Activated T-cell treated with anti-CD3 and anti-CD28 coated beads, Interleukin-2, amount 50 U/mL, for 72 hours (primary cell): ENCODE measurements around the gene FAM13A. TPM values are rescaled to one million over a fixed set of nuclear protein-coding genes. Genes with fewer than 3 reads are reported as not detected.
A peak's percentile ranks its signal among the peaks of the same experiment; 100 is the strongest.

Experiments used
- ATAC-seq, 2 donors: fragments of 150-1000 bp; cut with Tn5 transposase; replicated peaks in 1 of 2; 2 replicates each; pipeline ENCODE4 v1.10.0; 2021; ENCODE audit warnings: moderate library complexity in 2 of 2, mild to moderate bottlenecking in 1 of 2
- DNase-seq, 2 donors: peaks; one replicate each; pipeline ENCODE4 v3.0.0; 2021 to 2022; ENCODE audit warnings: mixed read lengths in 1 of 2
- H3K27ac Mint-ChIP-seq: one replicate; pipeline ENCODE4 v1.8.0; 2022; ENCODE audit warnings: mild to moderate bottlenecking, moderate library complexity, mixed read lengths
- H3K27me3 Mint-ChIP-seq: one replicate; pipeline ENCODE4 v1.8.0; 2022; ENCODE audit warnings: low read depth, mixed read lengths
- H3K36me3 Mint-ChIP-seq, 2 donors: one replicate each; pipeline ENCODE4 v1.8.0; 2022; ENCODE audit warnings: mixed read lengths in 2 of 2, mild to moderate bottlenecking in 1 of 2; ENCODE audit not compliant: insufficient read depth in 2 of 2
- H3K4me1 Mint-ChIP-seq: one replicate; pipeline ENCODE4 v1.8.0; 2022; ENCODE audit warnings: low read depth, mixed read lengths
- H3K4me3 Mint-ChIP-seq, 2 donors: one replicate each; pipeline ENCODE4 v1.8.0; 2022; ENCODE audit warnings: mild to moderate bottlenecking in 2 of 2, mixed read lengths in 2 of 2, moderate library complexity in 2 of 2
- H3K9me3 Mint-ChIP-seq, 2 donors: one replicate each; pipeline ENCODE4 v1.8.0; 2022; ENCODE audit warnings: mixed read lengths in 2 of 2
- total RNA-seq, 2 donors: library from RNA; stranded (reverse); gene quantifications; one replicate each; pipeline ENCODE4 v1.2.3, GENCODE V29; 2022

Gene FAM13A
- total RNA-seq, 2 donors from 2014 or later, result 4.4 to 5.9 TPM

- ATAC-seq (no peak), DNase-seq (no peak)
- Mint-ChIP-seq H3K9me3 (no peaks in the 10 kb centered on the region), H3K4me1 (no peaks in the 10 kb centered on the region), H3K27ac (no peak overlapping the region), H3K36me3 (no peaks in the 10 kb centered on the region), H3K27me3 (no peaks in the 10 kb centered on the region), H3K4me3 (no peak overlapping the region)
Measured at GRCh38 chr4:88982757-88983156, 74.2 kb downstream of the FAM13A start.

GRCh38 chr4:88981993-88982392 lies 75.0 kb downstream of the FAM13A start:
- Mint-ChIP-seq H3K4me1 (no peaks in the 10 kb centered on the region), H3K27ac (no peak overlapping the region), H3K9me3 (no peaks in the 10 kb centered on the region), H3K36me3 (no peaks in the 10 kb centered on the region), H3K4me3 (no peak overlapping the region), H3K27me3 (no peaks in the 10 kb centered on the region)
- ATAC-seq (no peak), DNase-seq (no peak)

GRCh38 chr4:88981556-88981955 lies 75.4 kb downstream of the FAM13A start:
- no peaks in the 10 kb centered on the region for H3K9me3 Mint-ChIP-seq
- ATAC-seq (no peak), DNase-seq (no peak)
- H3K36me3 Mint-ChIP-seq, result no peaks in the 10 kb centered on the region
- no peaks in the 10 kb centered on the region for H3K4me1 Mint-ChIP-seq
- no peak overlapping the region for H3K27ac Mint-ChIP-seq
- no peaks in the 10 kb centered on the region for H3K27me3 Mint-ChIP-seq
- no peak overlapping the region for H3K4me3 Mint-ChIP-seq

GRCh38 chr4:88979276-88979675 lies 77.7 kb downstream of the FAM13A start:
- Mint-ChIP-seq H3K9me3 (no peaks in the 10 kb centered on the region), H3K27me3 (no peaks in the 10 kb centered on the region), H3K4me1 (no peaks in the 10 kb centered on the region), H3K27ac (no peak overlapping the region), H3K36me3 (no peaks in the 10 kb centered on the region), H3K4me3 (no peak overlapping the region)
- ATAC-seq (no peak), DNase-seq (no peak)

- no peak overlapping the region for H3K4me3 Mint-ChIP-seq
- H3K9me3 Mint-ChIP-seq, result peaks cover 0 to 4% of the 10 kb centered on the region in 2 donors
- no peak for ATAC-seq
- no peak for DNase-seq
- no peaks in the 10 kb centered on the region for H3K4me1 Mint-ChIP-seq
- peaks cover 0 to 3% of the 10 kb centered on the region in 2 donors for H3K36me3 Mint-ChIP-seq
- H3K27ac Mint-ChIP-seq, result no peak overlapping the region
- no peaks in the 10 kb centered on the region for H3K27me3 Mint-ChIP-seq
Measured at GRCh38 chr4:88976775-88977035, 80.3 kb downstream of the FAM13A start.

GRCh38 chr4:88975958-88976774 lies 80.8 kb downstream of the FAM13A start:
- no peaks in the 10 kb centered on the region for H3K4me1 Mint-ChIP-seq
- peaks cover 0 to 3% of the 10 kb centered on the region in 2 donors for H3K36me3 Mint-ChIP-seq
- H3K27me3 Mint-ChIP-seq, result no peaks in the 10 kb centered on the region
- no peak for ATAC-seq
- DNase-seq, result no peak
- no peak overlapping the region for H3K4me3 Mint-ChIP-seq
- no peak overlapping the region for H3K27ac Mint-ChIP-seq
- peaks cover 0 to 4% of the 10 kb centered on the region in 2 donors for H3K9me3 Mint-ChIP-seq

- H3K4me3 Mint-ChIP-seq, result no peak overlapping the region
- no peak for ATAC-seq
- no peak for DNase-seq
- peaks cover 0 to 3% of the 10 kb centered on the region in 2 donors for H3K36me3 Mint-ChIP-seq
- peaks cover 0 to 4% of the 10 kb centered on the region in 2 donors for H3K9me3 Mint-ChIP-seq
- no peaks in the 10 kb centered on the region for H3K4me1 Mint-ChIP-seq
- H3K27ac Mint-ChIP-seq, result no peak overlapping the region
- H3K27me3 Mint-ChIP-seq, result no peaks in the 10 kb centered on the region
Measured at GRCh38 chr4:88971536-88971935, 85.4 kb downstream of the FAM13A start.

- Mint-ChIP-seq H3K4me3 (no peak overlapping the region), H3K9me3 (peaks cover 0 to 4% of the 10 kb centered on the region in 2 donors), H3K27me3 (no peaks in the 10 kb centered on the region), H3K4me1 (peaks cover 6% of the 10 kb centered on the region), H3K27ac (no peak overlapping the region), H3K36me3 (peaks cover 0 to 3% of the 10 kb centered on the region in 2 donors)
- ATAC-seq (no peak), DNase-seq (no peak)
Measured at GRCh38 chr4:88969746-88970145, 87.2 kb downstream of the FAM13A start.

- Mint-ChIP-seq H3K9me3 (peaks cover 0 to 4% of the 10 kb centered on the region in 2 donors), H3K4me3 (no peak overlapping the region), H3K4me1 (peaks cover 10% of the 10 kb centered on the region), H3K27me3 (no peaks in the 10 kb centered on the region), H3K27ac (no peak overlapping the region), H3K36me3 (peaks cover 0 to 3% of the 10 kb centered on the region in 2 donors)
- no peak for DNase-seq
- no peak for ATAC-seq
Measured at GRCh38 chr4:88969271-88969670, 87.7 kb downstream of the FAM13A start.

- no peak for ATAC-seq
- H3K4me3 Mint-ChIP-seq, result no peak overlapping the region
- H3K27ac Mint-ChIP-seq, result no peak overlapping the region
- no peaks in the 10 kb centered on the region for H3K27me3 Mint-ChIP-seq
- H3K4me1 Mint-ChIP-seq, result peaks cover 18% of the 10 kb centered on the region
- H3K9me3 Mint-ChIP-seq, result no peaks in the 10 kb centered on the region
- DNase-seq, result no peak
- peaks cover 0 to 2% of the 10 kb centered on the region in 2 donors for H3K36me3 Mint-ChIP-seq
Measured at GRCh38 chr4:88967883-88968331, 89.1 kb downstream of the FAM13A start.

GRCh38 chr4:88965053-88965452 lies 91.9 kb downstream of the FAM13A start:
- Mint-ChIP-seq H3K4me1 (peaks cover 24% of the 10 kb centered on the region), H3K27ac (no peak overlapping the region)
- ATAC-seq, result no peak

GRCh38 chr4:88964450-88964849 lies 92.5 kb downstream of the FAM13A start:
- no peak overlapping the region for H3K27ac Mint-ChIP-seq

More at GRCh38 chr4:88965053-88965452, 91.9 kb downstream of the FAM13A start:
- no peaks in the 10 kb centered on the region for H3K27me3 Mint-ChIP-seq
- no peaks in the 10 kb centered on the region for H3K36me3 Mint-ChIP-seq
- no peaks in the 10 kb centered on the region for H3K9me3 Mint-ChIP-seq
- no peak for DNase-seq
- no peak overlapping the region for H3K4me3 Mint-ChIP-seq

GRCh38 chr4:88963817-88964216 lies 93.2 kb downstream of the FAM13A start:
- H3K4me1 Mint-ChIP-seq, result peaks cover 24% of the 10 kb centered on the region
- H3K9me3 Mint-ChIP-seq, result no peaks in the 10 kb centered on the region
- H3K4me3 Mint-ChIP-seq, result peak overlapping the region in 1 of 2 donors; percentile 9
- ATAC-seq, result peak; percentile 55 to 68
- DNase-seq, result no peak
- no peaks in the 10 kb centered on the region for H3K36me3 Mint-ChIP-seq
- H3K27me3 Mint-ChIP-seq, result no peaks in the 10 kb centered on the region
- H3K27ac Mint-ChIP-seq, result no peak overlapping the region

More at GRCh38 chr4:88964450-88964849, 92.5 kb downstream of the FAM13A start:
- H3K4me1 Mint-ChIP-seq, result peaks cover 24% of the 10 kb centered on the region
- no peaks in the 10 kb centered on the region for H3K36me3 Mint-ChIP-seq
- H3K9me3 Mint-ChIP-seq, result no peaks in the 10 kb centered on the region
- DNase-seq, result peak; percentile 8 to 27
- no peak overlapping the region for H3K4me3 Mint-ChIP-seq
- peak; percentile 96 to 98 for ATAC-seq
- H3K27me3 Mint-ChIP-seq, result no peaks in the 10 kb centered on the region

GRCh38 chr4:88962396-88962795 lies 94.6 kb downstream of the FAM13A start:
- DNase-seq (no peak), ATAC-seq (no peak)
- Mint-ChIP-seq H3K27me3 (no peaks in the 10 kb centered on the region), H3K4me3 (no peak overlapping the region), H3K36me3 (no peaks in the 10 kb centered on the region), H3K9me3 (no peaks in the 10 kb centered on the region), H3K4me1 (peaks cover 24% of the 10 kb centered on the region), H3K27ac (no peak overlapping the region)
